MCF 10A (cell line): ENCODE results near the gene NCK2. TPM values are rescaled to one million over a fixed set of nuclear protein-coding genes. Genes with fewer than 3 reads are reported as not detected.
A peak's percentile ranks its signal among the peaks of the same experiment; 100 is the strongest.

Experiments
- BruUV-seq: library from RNA; stranded (reverse); fragments of 400-500 nt; replicated peaks from 2 replicates; lab custom pipeline; 2021; lab: Mats Ljungman, UMichigan
- CTCF ChIA-PET: fragments of 300-600 bp; sonication (Branson Sonifier 250); formaldehyde crosslinking; extraction: SDS; loops from one replicate; lab custom pipeline; 2021; ENCODE audit warnings: antibody characterized with exemption, inconsistent platforms; lab: Yijun Ruan, JAX
- POLR2A ChIA-PET: fragments of 300-600, 350-650 bp; sonication (Branson Sonifier 250); formaldehyde crosslinking; extraction: SDS; loops from one replicate; lab custom pipeline; 2020; ENCODE audit warnings: antibody characterized with exemption, inconsistent platforms; lab: Yijun Ruan, JAX
- DNase-seq: peaks from one replicate; pipeline ENCODE4 v3.0.0-alpha.2; 2018; ENCODE audit not compliant: unreplicated experiment
- H3K27ac Mint-ChIP-seq: one replicate; pipeline ENCODE4 v1.8.0; 2022; ENCODE audit warnings: mild to moderate bottlenecking, low read depth, mixed read lengths; ENCODE audit not compliant: unreplicated experiment
- H3K27me3 Mint-ChIP-seq: one replicate; pipeline ENCODE4 v1.8.0; 2022; ENCODE audit warnings: mixed read lengths; ENCODE audit not compliant: insufficient read depth, unreplicated experiment
- H3K36me3 Mint-ChIP-seq: one replicate; pipeline ENCODE4 v1.8.0; 2022; ENCODE audit warnings: mild to moderate bottlenecking, moderate library complexity, mixed read lengths; ENCODE audit not compliant: insufficient read depth, unreplicated experiment
- H3K4me1 Mint-ChIP-seq: one replicate; pipeline ENCODE4 v1.8.0; 2022; ENCODE audit warnings: mixed read lengths; ENCODE audit not compliant: insufficient read depth, unreplicated experiment
- H3K4me3 Mint-ChIP-seq: one replicate; pipeline ENCODE4 v1.8.0; 2022; ENCODE audit warnings: mild to moderate bottlenecking, moderate library complexity, mixed read lengths; ENCODE audit not compliant: unreplicated experiment
- H3K9me3 Mint-ChIP-seq: one replicate; pipeline ENCODE4 v1.8.0; 2022; ENCODE audit warnings: mixed read lengths; ENCODE audit not compliant: unreplicated experiment
- intact Hi-C: fragments of 100-400 bp; cut with micrococcal nuclease; formaldehyde crosslinking; loops from 2 replicates; pipeline ENCODE4 v1.14.1; 2022
- total RNA-seq: library from RNA; stranded (reverse); gene quantifications from 2 replicates; pipeline ENCODE4 v1.2.3, GENCODE V29; 2022
- TF ChIP-seq, protein P1 (sequence below): fragments of 200-600 bp; IDR thresholded peaks from one replicate; pipeline ENCODE4 v1.8.0; 2022; ENCODE audit warnings: antibody characterized with exemption, mild to moderate bottlenecking; ENCODE audit not compliant: unreplicated experiment

Gene NCK2
- total RNA-seq, 1 experiment from 2014 or later = 36.5 TPM

DNA sequence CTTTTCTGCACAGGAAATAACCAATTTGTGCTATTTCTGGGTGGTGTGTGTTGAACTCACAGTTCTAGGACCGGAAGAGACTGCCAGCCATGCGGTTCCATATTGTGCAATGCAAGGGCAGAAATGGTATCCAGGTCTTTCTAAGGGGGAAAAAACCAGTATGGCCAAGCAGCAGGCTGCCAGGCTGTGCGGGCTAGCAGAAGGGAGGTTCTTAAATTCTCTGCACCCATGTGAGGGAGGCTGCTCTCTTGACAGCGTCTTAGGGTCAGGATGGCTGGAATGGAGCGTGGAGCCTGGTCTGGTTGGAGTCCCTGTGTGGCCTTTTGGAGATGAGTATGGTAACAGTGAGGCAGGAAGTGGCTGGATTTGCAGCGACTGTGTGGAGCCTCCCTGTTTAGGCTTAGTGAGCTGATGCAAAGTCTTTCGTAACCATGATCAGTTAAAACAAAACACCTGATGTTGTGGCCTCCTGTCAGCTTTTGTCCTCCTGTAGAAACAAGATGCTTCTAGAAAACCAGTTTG is 52.6 kb downstream of the NCK2 start:
- no TSS peak for BruUV-seq
- TF ChIP-seq, protein P1, sequence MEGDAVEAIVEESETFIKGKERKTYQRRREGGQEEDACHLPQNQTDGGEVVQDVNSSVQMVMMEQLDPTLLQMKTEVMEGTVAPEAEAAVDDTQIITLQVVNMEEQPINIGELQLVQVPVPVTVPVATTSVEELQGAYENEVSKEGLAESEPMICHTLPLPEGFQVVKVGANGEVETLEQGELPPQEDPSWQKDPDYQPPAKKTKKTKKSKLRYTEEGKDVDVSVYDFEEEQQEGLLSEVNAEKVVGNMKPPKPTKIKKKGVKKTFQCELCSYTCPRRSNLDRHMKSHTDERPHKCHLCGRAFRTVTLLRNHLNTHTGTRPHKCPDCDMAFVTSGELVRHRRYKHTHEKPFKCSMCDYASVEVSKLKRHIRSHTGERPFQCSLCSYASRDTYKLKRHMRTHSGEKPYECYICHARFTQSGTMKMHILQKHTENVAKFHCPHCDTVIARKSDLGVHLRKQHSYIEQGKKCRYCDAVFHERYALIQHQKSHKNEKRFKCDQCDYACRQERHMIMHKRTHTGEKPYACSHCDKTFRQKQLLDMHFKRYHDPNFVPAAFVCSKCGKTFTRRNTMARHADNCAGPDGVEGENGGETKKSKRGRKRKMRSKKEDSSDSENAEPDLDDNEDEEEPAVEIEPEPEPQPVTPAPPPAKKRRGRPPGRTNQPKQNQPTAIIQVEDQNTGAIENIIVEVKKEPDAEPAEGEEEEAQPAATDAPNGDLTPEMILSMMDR = no peak
- CTCF ChIA-PET = interaction anchor here (0.7 kb wide), 1 partner anchor 53 kb away, joined by 3 read pairs; no protein-coding TSS in a partner anchor
- Mint-ChIP-seq H3K27me3 (no peaks in the 10 kb centered on the region), H3K4me1 (peaks cover 38% of the 10 kb centered on the region), H3K9me3 (no peaks in the 10 kb centered on the region), H3K36me3 (peaks cover 3% of the 10 kb centered on the region), H3K27ac (peak overlapping the region; percentile 55), H3K4me3 (peak overlapping the region; percentile 16)
- intact Hi-C loops = loop anchor here (10.0 kb wide), 1 partner anchor 57 kb away; no protein-coding TSS in a partner anchor
- DNase-seq = peak; percentile 60
- POLR2A ChIA-PET = interaction anchor here (1.2 to 1.6 kb wide), 3 partner anchors 15 to 52 kb away, joined by 3 to 6 read pairs (median 4); no protein-coding TSS in a partner anchor

DNA sequence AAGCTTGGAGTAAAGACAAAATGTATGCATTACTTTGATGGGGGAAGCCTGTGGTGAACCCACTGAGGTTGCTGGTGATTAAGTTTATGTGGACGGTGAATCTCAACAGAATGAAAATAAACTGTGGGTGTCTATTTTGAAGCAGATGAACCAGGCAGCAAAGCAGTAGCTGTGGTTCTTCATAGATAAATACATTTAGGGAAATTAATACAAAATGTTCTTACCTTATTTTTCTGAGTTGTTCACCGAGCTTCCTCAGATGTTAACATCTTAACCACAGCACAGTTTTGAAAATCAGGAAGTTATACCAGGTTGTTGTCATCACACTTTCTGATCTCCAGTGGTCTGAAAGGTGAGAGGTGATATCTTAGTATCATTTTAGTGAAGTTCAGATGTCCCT is 53.9 kb downstream of the NCK2 start:
- H3K4me3 Mint-ChIP-seq = no peak overlapping the region
- TF ChIP-seq, protein P1 = no peak
- no peaks in the 10 kb centered on the region for H3K36me3 Mint-ChIP-seq
- no peaks in the 10 kb centered on the region for H3K9me3 Mint-ChIP-seq
- intact Hi-C loops = loop anchor here (10.0 kb wide), 1 partner anchor 56 kb away; no protein-coding TSS in a partner anchor
- H3K4me1 Mint-ChIP-seq = peaks cover 47% of the 10 kb centered on the region
- no peak for DNase-seq
- ChIA-PET POLR2A (interaction anchor here (1.6 to 2.7 kb wide), 2 partner anchors 30 to 53 kb away, joined by 4 to 8 read pairs; no protein-coding TSS in a partner anchor), CTCF (interaction anchor here (1.2 to 1.3 kb wide), 2 partner anchors 8 to 222 kb away, joined by 3 read pairs; no protein-coding TSS in a partner anchor)
- no peaks in the 10 kb centered on the region for H3K27me3 Mint-ChIP-seq
- BruUV-seq = no TSS peak
- no peak overlapping the region for H3K27ac Mint-ChIP-seq

DNA sequence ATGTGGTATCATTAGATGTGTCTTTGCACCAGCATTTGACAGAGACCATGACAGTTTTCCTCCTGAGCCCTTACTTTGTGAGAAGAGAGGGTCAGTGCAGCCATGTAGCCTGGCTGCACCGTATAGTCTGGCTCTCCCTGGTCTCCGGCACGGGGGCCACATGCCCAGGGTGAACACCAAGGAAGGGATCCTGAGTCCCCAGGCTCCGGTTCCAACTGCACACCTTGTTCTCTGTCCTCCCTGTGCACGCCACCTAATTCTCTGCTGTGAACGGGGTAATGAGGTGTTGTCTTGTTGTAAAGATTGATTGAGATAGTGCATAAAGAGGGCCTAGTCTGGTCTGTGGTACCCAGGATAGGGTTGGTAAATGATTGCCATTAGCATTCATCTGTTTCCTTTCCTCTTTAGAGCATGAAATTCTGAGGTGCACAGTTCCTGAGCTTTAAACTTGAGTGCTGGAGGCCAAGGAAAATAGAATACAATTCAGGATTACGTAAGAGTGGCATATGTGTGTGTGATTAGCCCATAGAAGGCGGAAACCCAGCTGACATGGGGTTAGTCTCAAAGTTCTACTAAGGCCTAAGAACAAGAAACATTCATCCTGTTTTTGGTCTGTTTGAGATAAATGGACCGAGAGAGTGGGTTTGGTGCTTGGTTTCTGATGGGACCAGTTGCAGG is 55.5 kb downstream of the NCK2 start:
- H3K4me1 Mint-ChIP-seq = peaks cover 60% of the 10 kb centered on the region

More for the DNA sequence above, 55.5 kb downstream of the NCK2 start:
- TF ChIP-seq, protein P1 = no peak
- ChIA-PET CTCF (interaction anchor here (0.6 to 1.3 kb wide), 4 partner anchors 10 to 305 kb away, joined by 3 to 5 read pairs (median 4); no protein-coding TSS in a partner anchor), POLR2A (interaction anchor here (0.6 to 2.7 kb wide), 3 partner anchors 29 to 57 kb away, joined by 3 to 8 read pairs (median 5); no protein-coding TSS in a partner anchor)
- Mint-ChIP-seq H3K9me3 (no peaks in the 10 kb centered on the region), H3K36me3 (no peaks in the 10 kb centered on the region), H3K27ac (no peak overlapping the region), H3K4me3 (no peak overlapping the region), H3K27me3 (no peaks in the 10 kb centered on the region)
- peak; percentile 66 for DNase-seq
- BruUV-seq = no TSS peak
- intact Hi-C loops = no loop called here
